HEK293 (cell line): ENCODE data around the gene IGSF23.

ENCODE experiments used
- CTCF ChIA-PET: fragments of 350-600 bp; formaldehyde crosslinking; extraction: SDS; loops from one replicate; lab custom pipeline; 2021; ENCODE audit warnings: antibody characterized with exemption; lab: Yijun Ruan, JAX
- POLR2A ChIA-PET: fragments of 300-600 bp; formaldehyde crosslinking; extraction: SDS; loops from one replicate; lab custom pipeline; 2020; ENCODE audit warnings: antibody characterized with exemption, inconsistent platforms; lab: Yijun Ruan, JAX
- H3K27ac ChIP-seq: fragments of 200-500 bp; sonication (Bioruptor generic); 2 replicates; pipeline ENCODE4 v1.5.1; 2014; ENCODE audit warnings: low read depth, low read length, control low read depth, inconsistent platforms; ENCODE audit errors: extremely low read depth
- H3K36me3 ChIP-seq, 2 experiments: fragments of 200-500 bp in 1 of 2; sonication (Bioruptor generic) in 1 of 2; 1 replicate in 1 of 2; 2 replicates in 1 of 2; pipeline ENCODE4 v1.5.1; 2014 to 2017; ENCODE audit warnings: inconsistent platforms in 2 of 2, low read length in 2 of 2; ENCODE audit not compliant: control insufficient read depth in 2 of 2, insufficient read depth in 1 of 2
- H3K4me1 ChIP-seq: fragments of 200-500 bp; sonication (Bioruptor generic); 2 replicates; pipeline ENCODE4 v1.5.1; 2014; ENCODE audit warnings: mild to moderate bottlenecking, low read length, inconsistent platforms; ENCODE audit not compliant: control insufficient read depth, insufficient read depth
- H3K4me3 ChIP-seq: 2 replicates; pipeline ENCODE4 v1.5.1; 2011; ENCODE audit warnings: low read depth, mild to moderate bottlenecking, control low read depth, low read length, moderate library complexity
- H3K9me3 ChIP-seq: fragments of 200-500 bp; sonication (Bioruptor generic); 2 replicates; pipeline ENCODE4 v1.5.1; 2014; ENCODE audit warnings: low read depth, low read length, inconsistent platforms; ENCODE audit not compliant: control insufficient read depth, insufficient read depth
- EGR2 ChIP-seq: fragments of 450-650 bp; formaldehyde crosslinking; IDR thresholded peaks from 2 replicates; pipeline ENCODE4 v1.5.1; 2016; ENCODE audit warnings: low read depth, missing biosample characterization, missing genetic modification characterization
- GLIS1 ChIP-seq: fragments of 450-650 bp; formaldehyde crosslinking; IDR thresholded peaks from 2 replicates; pipeline ENCODE4 v1.5.1; 2016; ENCODE audit warnings: missing biosample characterization, missing genetic modification characterization
- KLF16 ChIP-seq: fragments of 450-650 bp; formaldehyde crosslinking; IDR thresholded peaks from 2 replicates; pipeline ENCODE4 v1.5.1; 2017; ENCODE audit warnings: missing biosample characterization, missing genetic modification characterization
- OSR2 ChIP-seq: fragments of 450-650 bp; formaldehyde crosslinking; IDR thresholded peaks from 2 replicates; pipeline ENCODE4 v1.5.1; 2016; ENCODE audit warnings: missing biosample characterization, missing genetic modification characterization
- ZEB2 ChIP-seq: fragments of 450-650 bp; formaldehyde crosslinking; IDR thresholded peaks from 2 replicates; pipeline ENCODE4 v1.5.1; 2016; ENCODE audit warnings: missing biosample characterization, missing genetic modification characterization
- ZFHX2 ChIP-seq: fragments of 450-650 bp; formaldehyde crosslinking; conservative IDR thresholded peaks from 2 replicates; pipeline ENCODE4 v1.5.1; 2016; ENCODE audit warnings: missing biosample characterization, missing genetic modification characterization
- ZFP41 ChIP-seq: fragments of 450-650 bp; formaldehyde crosslinking; IDR thresholded peaks from 2 replicates; pipeline ENCODE4 v1.5.1; 2016; ENCODE audit warnings: missing biosample characterization, missing genetic modification characterization, borderline replicate concordance
- ZFP69B ChIP-seq: fragments of 450-650 bp; formaldehyde crosslinking; IDR thresholded peaks from 2 replicates; pipeline ENCODE4 v1.5.1; 2016; ENCODE audit warnings: missing biosample characterization, missing genetic modification characterization
- ZNF121 ChIP-seq: fragments of 450-650 bp; formaldehyde crosslinking; IDR thresholded peaks from 2 replicates; pipeline ENCODE4 v1.5.1; 2016; ENCODE audit warnings: missing biosample characterization, missing genetic modification characterization
- ZNF132 ChIP-seq: fragments of 450-650 bp; formaldehyde crosslinking; IDR thresholded peaks from 2 replicates; pipeline ENCODE4 v1.5.1; 2017; ENCODE audit warnings: missing biosample characterization, missing genetic modification characterization, borderline replicate concordance
- ZNF155 ChIP-seq: fragments of 450-650 bp; formaldehyde crosslinking; IDR thresholded peaks from 2 replicates; pipeline ENCODE4 v1.5.1; 2016; ENCODE audit warnings: missing biosample characterization, missing genetic modification characterization
- ZNF175 ChIP-seq: fragments of 450-650 bp; formaldehyde crosslinking; IDR thresholded peaks from 2 replicates; pipeline ENCODE4 v1.5.1; 2016; ENCODE audit warnings: missing biosample characterization, missing genetic modification characterization
- ZNF184 ChIP-seq: fragments of 450-650 bp; IDR thresholded peaks from 2 replicates; pipeline ENCODE4 v1.5.1; 2018; ENCODE audit warnings: missing biosample characterization, mild to moderate bottlenecking, missing genetic modification characterization
- ZNF19 ChIP-seq: fragments of 450-650 bp; formaldehyde crosslinking; IDR thresholded peaks from 2 replicates; pipeline ENCODE4; 2016; ENCODE audit warnings: missing biosample characterization, missing genetic modification characterization, low read depth
- ZNF24 ChIP-seq: fragments of 450-650 bp; formaldehyde crosslinking; IDR thresholded peaks from 2 replicates; pipeline ENCODE4 v1.5.1; 2016; ENCODE audit warnings: missing biosample characterization, missing genetic modification characterization
- ZNF248 ChIP-seq: fragments of 450-650 bp; formaldehyde crosslinking; IDR thresholded peaks from 2 replicates; pipeline ENCODE4 v1.5.1; 2017; ENCODE audit warnings: missing biosample characterization, missing genetic modification characterization
- ZNF548 ChIP-seq: fragments of 450-650 bp; formaldehyde crosslinking; IDR thresholded peaks from 2 replicates; pipeline ENCODE4 v1.5.1; 2016; ENCODE audit warnings: missing biosample characterization, missing genetic modification characterization
- ZNF571 ChIP-seq: fragments of 450-650 bp; formaldehyde crosslinking; IDR thresholded peaks from 2 replicates; pipeline ENCODE4 v1.5.0; 2017; ENCODE audit warnings: missing biosample characterization, missing genetic modification characterization
- ZNF600 ChIP-seq: fragments of 450-650 bp; formaldehyde crosslinking; IDR thresholded peaks from 2 replicates; pipeline ENCODE4 v1.5.1; 2016; ENCODE audit warnings: missing biosample characterization, missing genetic modification characterization
- ZNF624 ChIP-seq: fragments of 450-650 bp; formaldehyde crosslinking; IDR thresholded peaks from 2 replicates; pipeline ENCODE4 v1.5.1; 2017; ENCODE audit warnings: missing biosample characterization, missing genetic modification characterization
- ZNF670 ChIP-seq: fragments of 450-650 bp; formaldehyde crosslinking; IDR thresholded peaks from 2 replicates; pipeline ENCODE4 v1.5.1; 2016; ENCODE audit warnings: missing biosample characterization, missing genetic modification characterization, low read depth
- ZNF707 ChIP-seq: fragments of 450-650 bp; formaldehyde crosslinking; IDR thresholded peaks from 2 replicates; pipeline ENCODE4 v1.5.1; 2016; ENCODE audit warnings: missing biosample characterization, missing genetic modification characterization
- ZNF768 ChIP-seq: fragments of 450-650 bp; formaldehyde crosslinking; IDR thresholded peaks from 2 replicates; pipeline ENCODE4 v1.5.1; 2018; ENCODE audit warnings: missing biosample characterization, mild to moderate bottlenecking, missing genetic modification characterization
- ZNF776 ChIP-seq: fragments of 450-650 bp; formaldehyde crosslinking; IDR thresholded peaks from 2 replicates; pipeline ENCODE4 v1.5.0; 2017; ENCODE audit warnings: missing biosample characterization, missing genetic modification characterization, borderline replicate concordance
- ZNF785 ChIP-seq: fragments of 450-650 bp; formaldehyde crosslinking; IDR thresholded peaks from 2 replicates; pipeline ENCODE4 v1.5.1; 2016; ENCODE audit warnings: missing biosample characterization, missing genetic modification characterization
- ZXDB ChIP-seq: fragments of 450-650 bp; formaldehyde crosslinking; IDR thresholded peaks from 2 replicates; pipeline ENCODE4 v1.5.1; 2016; ENCODE audit warnings: missing biosample characterization, missing genetic modification characterization
- TF ChIP-seq, protein P1 (sequence below): sonication (generic); formaldehyde crosslinking; IDR thresholded peaks from 2 replicates; pipeline ENCODE4 v1.8.1; 2022; ENCODE audit warnings: mild to moderate bottlenecking, moderate library complexity, missing genetic modification reagents
- TF ChIP-seq, protein P2 (sequence below): fragments of 450-650 bp; formaldehyde crosslinking; IDR thresholded peaks from 2 replicates; pipeline ENCODE4 v1.5.1; 2016; ENCODE audit warnings: missing biosample characterization, missing genetic modification characterization, low read depth
- TF ChIP-seq, protein P3 (sequence below): fragments of 450-650 bp; formaldehyde crosslinking; IDR thresholded peaks from 2 replicates; pipeline ENCODE4 v1.5.1; 2016; ENCODE audit warnings: missing biosample characterization, missing genetic modification characterization
- TF ChIP-seq, protein P4 (sequence below): fragments of 450-650 bp; formaldehyde crosslinking; IDR thresholded peaks from 2 replicates; pipeline ENCODE4 v1.5.1; 2016; ENCODE audit warnings: missing biosample characterization, missing genetic modification characterization
- TF ChIP-seq, protein P5 (sequence below): fragments of 450-650 bp; formaldehyde crosslinking; IDR thresholded peaks from 2 replicates; pipeline ENCODE4 v1.5.1; 2016; ENCODE audit warnings: missing biosample characterization, missing genetic modification characterization

IGSF23 gene

DNA sequence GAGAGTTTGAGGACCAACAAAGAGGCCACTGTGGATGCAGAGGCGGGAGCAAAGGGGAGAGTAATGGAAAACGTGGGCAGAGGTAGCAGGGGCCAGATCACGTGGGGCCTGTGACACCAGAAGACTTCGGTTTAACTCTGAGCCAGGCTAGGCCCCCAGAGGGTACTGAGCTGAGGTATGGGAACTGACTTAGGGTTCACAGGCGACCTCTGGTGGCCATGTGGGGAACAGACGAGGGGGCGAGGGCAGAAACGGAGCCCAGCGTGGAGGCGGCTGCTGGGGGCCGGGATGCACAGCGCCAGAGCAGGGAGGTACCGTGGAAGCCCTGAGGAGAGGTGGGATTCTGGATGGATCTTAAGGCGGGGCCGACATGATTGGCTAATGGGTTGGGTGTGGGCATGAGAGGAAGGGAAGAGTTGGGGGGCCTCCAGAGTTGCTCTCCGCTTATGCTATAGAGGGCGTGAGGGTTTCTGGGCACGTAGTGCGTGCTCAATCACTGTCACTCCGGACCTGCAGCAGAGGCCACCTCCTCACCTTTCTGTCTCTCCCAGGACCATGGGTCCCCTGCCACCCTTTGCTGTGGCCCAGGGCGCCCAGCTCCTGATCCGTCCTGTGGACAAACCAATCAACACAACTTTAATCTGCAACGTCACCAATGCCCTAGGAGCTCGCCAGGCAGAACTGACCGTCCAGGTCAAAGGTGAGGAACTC lies 44.0 kb downstream of the IGSF23 start:
- Histone ChIP-seq H3K27ac (no peak overlapping the region), H3K4me3 (no peak overlapping the region), H3K36me3 (peaks cover 50 to 92% of the 10 kb centered on the region in 2 experiments), H3K4me1 (no peaks in the 10 kb centered on the region), H3K9me3 (no peaks in the 10 kb centered on the region)
- ChIA-PET POLR2A (interaction anchor here (1.0 to 1.5 kb wide), 3 partner anchors 10 to 80 kb away, joined by 3 to 4 read pairs (median 3); no protein-coding TSS in a partner anchor), CTCF (interaction anchor here (0.6 to 5.7 kb wide), 24 partner anchors 9 to 653 kb away, joined by 3 to 52 read pairs (median 3); no protein-coding TSS in a partner anchor)
- TF ChIP-seq ZNF121 (tag by site-specific recombination): no peak
- TF ChIP-seq ZNF707 (tag by site-specific recombination): no peak
- TF ChIP-seq ZNF785 (tag by site-specific recombination): no peak
- TF ChIP-seq ZNF776 (tag by site-specific recombination): no peak
- TF ChIP-seq ZNF132 (tag by site-specific recombination): no peak
- TF ChIP-seq, protein P1, sequence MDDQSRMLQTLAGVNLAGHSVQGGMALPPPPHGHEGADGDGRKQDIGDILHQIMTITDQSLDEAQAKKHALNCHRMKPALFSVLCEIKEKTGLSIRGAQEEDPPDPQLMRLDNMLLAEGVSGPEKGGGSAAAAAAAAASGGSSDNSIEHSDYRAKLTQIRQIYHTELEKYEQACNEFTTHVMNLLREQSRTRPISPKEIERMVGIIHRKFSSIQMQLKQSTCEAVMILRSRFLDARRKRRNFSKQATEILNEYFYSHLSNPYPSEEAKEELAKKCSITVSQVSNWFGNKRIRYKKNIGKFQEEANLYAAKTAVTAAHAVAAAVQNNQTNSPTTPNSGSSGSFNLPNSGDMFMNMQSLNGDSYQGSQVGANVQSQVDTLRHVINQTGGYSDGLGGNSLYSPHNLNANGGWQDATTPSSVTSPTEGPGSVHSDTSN: no peak
- TF ChIP-seq, protein P2, sequence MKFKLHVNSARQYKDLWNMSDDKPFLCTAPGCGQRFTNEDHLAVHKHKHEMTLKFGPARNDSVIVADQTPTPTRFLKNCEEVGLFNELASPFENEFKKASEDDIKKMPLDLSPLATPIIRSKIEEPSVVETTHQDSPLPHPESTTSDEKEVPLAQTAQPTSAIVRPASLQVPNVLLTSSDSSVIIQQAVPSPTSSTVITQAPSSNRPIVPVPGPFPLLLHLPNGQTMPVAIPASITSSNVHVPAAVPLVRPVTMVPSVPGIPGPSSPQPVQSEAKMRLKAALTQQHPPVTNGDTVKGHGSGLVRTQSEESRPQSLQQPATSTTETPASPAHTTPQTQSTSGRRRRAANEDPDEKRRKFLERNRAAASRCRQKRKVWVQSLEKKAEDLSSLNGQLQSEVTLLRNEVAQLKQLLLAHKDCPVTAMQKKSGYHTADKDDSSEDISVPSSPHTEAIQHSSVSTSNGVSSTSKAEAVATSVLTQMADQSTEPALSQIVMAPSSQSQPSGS (tag by site-specific recombination): no peak
- no peak for TF ChIP-seq ZNF24 (tag by site-specific recombination)
- no peak for TF ChIP-seq ZNF571 (tag by site-specific recombination)
- TF ChIP-seq ZFHX2 (tag by site-specific recombination): peak; percentile 63
- TF ChIP-seq ZEB2 (tag by site-specific recombination): no peak
- peak; percentile 61 for TF ChIP-seq EGR2 (tag by site-specific recombination)
- TF ChIP-seq, protein P3, sequence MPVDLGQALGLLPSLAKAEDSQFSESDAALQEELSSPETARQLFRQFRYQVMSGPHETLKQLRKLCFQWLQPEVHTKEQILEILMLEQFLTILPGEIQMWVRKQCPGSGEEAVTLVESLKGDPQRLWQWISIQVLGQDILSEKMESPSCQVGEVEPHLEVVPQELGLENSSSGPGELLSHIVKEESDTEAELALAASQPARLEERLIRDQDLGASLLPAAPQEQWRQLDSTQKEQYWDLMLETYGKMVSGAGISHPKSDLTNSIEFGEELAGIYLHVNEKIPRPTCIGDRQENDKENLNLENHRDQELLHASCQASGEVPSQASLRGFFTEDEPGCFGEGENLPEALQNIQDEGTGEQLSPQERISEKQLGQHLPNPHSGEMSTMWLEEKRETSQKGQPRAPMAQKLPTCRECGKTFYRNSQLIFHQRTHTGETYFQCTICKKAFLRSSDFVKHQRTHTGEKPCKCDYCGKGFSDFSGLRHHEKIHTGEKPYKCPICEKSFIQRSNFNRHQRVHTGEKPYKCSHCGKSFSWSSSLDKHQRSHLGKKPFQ: no peak
- no peak for TF ChIP-seq ZNF175 (tag by site-specific recombination)
- no peak for TF ChIP-seq ZNF19 (tag by site-specific recombination)
- no peak for TF ChIP-seq ZNF155 (tag by site-specific recombination)
- TF ChIP-seq ZNF248 (tag by site-specific recombination): no peak
- TF ChIP-seq ZNF624 (tag by site-specific recombination): no peak
- TF ChIP-seq ZNF670: no peak
- no peak for TF ChIP-seq ZXDB (tag by site-specific recombination)
- TF ChIP-seq, protein P4, sequence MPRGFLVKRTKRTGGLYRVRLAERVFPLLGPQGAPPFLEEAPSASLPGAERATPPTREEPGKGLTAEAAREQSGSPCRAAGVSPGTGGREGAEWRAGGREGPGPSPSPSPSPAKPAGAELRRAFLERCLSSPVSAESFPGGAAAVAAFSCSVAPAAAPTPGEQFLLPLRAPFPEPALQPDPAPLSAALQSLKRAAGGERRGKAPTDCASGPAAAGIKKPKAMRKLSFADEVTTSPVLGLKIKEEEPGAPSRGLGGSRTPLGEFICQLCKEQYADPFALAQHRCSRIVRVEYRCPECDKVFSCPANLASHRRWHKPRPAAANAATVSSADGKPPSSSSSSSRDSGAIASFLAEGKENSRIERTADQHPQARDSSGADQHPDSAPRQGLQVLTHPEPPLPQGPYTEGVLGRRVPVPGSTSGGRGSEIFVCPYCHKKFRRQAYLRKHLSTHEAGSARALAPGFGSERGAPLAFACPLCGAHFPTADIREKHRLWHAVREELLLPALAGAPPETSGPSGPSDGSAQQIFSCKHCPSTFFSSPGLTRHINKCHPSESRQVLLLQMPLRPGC (tag by site-specific recombination): no peak
- no peak for TF ChIP-seq ZNF600
- TF ChIP-seq ZNF548: no peak
- TF ChIP-seq ZNF768 (tag by site-specific recombination): peak; percentile 34; the same call in 1 of the 2 replicates
- no peak for TF ChIP-seq OSR2 (tag by site-specific recombination)
- TF ChIP-seq ZNF184 (tag by site-specific recombination): no peak
- TF ChIP-seq, protein P5, sequence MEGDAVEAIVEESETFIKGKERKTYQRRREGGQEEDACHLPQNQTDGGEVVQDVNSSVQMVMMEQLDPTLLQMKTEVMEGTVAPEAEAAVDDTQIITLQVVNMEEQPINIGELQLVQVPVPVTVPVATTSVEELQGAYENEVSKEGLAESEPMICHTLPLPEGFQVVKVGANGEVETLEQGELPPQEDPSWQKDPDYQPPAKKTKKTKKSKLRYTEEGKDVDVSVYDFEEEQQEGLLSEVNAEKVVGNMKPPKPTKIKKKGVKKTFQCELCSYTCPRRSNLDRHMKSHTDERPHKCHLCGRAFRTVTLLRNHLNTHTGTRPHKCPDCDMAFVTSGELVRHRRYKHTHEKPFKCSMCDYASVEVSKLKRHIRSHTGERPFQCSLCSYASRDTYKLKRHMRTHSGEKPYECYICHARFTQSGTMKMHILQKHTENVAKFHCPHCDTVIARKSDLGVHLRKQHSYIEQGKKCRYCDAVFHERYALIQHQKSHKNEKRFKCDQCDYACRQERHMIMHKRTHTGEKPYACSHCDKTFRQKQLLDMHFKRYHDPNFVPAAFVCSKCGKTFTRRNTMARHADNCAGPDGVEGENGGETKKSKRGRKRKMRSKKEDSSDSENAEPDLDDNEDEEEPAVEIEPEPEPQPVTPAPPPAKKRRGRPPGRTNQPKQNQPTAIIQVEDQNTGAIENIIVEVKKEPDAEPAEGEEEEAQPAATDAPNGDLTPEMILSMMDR (tag by site-specific recombination): peak; percentile 92
- no peak for TF ChIP-seq ZFP41 (tag by site-specific recombination)
- TF ChIP-seq GLIS1 (tag by site-specific recombination): no peak
- TF ChIP-seq KLF16: no peak
- no peak for TF ChIP-seq ZFP69B (tag by site-specific recombination)
